HEK293 (cell line): ENCODE measurements around the gene WNT7B.

ENCODE experiments used
- TCF7L2 ChIP-seq: IDR thresholded peaks from 2 replicates; pipeline ENCODE4 v1.6.1; 2011; ENCODE audit warnings: low read depth, mild to moderate bottlenecking, inconsistent platforms, low read length, moderate library complexity, borderline replicate concordance
- ZNF639 ChIP-seq: fragments of 450-650 bp; formaldehyde crosslinking; IDR thresholded peaks from 2 replicates; pipeline ENCODE4 v1.5.1; 2016; ENCODE audit warnings: missing biosample characterization, missing genetic modification characterization
- TF ChIP-seq, protein P1 (sequence below): fragments of 450-650 bp; formaldehyde crosslinking; IDR thresholded peaks from 2 replicates; pipeline ENCODE4 v1.5.1; 2016; ENCODE audit warnings: missing biosample characterization, missing genetic modification characterization
- TF ChIP-seq, protein P2 (sequence below): fragments of 450-650 bp; formaldehyde crosslinking; optimal IDR thresholded peaks from 2 replicates; pipeline ENCODE3; 2016; ENCODE audit warnings: missing biosample characterization, mild to moderate bottlenecking, missing genetic modification characterization
- TF ChIP-seq, protein P3 (sequence below): fragments of 450-650 bp; formaldehyde crosslinking; IDR thresholded peaks from 2 replicates; pipeline ENCODE4 v1.5.1; 2016; ENCODE audit warnings: missing biosample characterization, missing genetic modification characterization

DNA sequence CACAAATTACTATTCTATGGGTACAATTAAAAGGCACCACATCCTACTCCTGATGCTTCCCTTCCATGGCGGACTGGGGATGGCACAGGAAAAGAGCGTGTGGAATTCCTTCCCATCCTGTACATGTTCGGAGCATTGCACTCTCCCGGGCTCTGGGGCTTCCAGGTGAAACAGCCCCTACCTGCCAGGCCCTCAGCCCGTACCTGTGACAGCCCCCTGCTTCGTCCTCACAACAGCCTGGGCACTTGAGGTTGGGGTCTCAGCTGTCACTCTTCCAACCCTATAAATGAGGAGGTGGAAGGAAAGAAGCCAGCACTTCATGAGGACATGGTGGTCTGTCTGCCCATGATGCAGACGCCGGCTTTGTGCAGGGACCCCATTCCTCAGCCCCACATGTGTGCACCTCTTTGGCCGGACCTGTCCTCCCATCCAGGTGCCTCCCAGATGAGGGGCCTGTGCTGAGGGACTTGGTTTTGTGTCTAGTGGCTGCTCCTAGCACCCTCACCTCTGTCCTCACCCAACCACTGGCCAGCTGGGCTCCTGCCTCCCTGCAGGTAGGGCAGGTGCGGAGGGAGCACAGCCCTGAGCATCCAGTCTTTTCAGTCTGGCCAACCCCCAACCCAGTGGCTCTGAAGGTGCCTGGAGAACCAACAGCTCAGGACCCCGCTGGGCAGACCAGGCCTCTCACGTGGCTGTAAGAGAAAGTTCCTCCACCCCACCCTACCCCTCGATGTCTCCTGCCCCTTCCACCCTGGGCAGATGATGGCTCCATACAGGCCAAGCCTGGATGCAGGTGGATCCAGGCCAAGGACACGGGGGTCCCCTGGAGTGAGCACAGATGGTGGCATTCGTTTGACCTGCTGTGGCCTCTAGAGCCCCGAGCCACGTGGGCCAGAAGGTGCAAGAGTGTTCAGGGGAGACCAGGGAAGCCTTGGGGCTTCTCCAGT, 23.4 kb upstream of the WNT7B start:
- TF ChIP-seq, protein P1, sequence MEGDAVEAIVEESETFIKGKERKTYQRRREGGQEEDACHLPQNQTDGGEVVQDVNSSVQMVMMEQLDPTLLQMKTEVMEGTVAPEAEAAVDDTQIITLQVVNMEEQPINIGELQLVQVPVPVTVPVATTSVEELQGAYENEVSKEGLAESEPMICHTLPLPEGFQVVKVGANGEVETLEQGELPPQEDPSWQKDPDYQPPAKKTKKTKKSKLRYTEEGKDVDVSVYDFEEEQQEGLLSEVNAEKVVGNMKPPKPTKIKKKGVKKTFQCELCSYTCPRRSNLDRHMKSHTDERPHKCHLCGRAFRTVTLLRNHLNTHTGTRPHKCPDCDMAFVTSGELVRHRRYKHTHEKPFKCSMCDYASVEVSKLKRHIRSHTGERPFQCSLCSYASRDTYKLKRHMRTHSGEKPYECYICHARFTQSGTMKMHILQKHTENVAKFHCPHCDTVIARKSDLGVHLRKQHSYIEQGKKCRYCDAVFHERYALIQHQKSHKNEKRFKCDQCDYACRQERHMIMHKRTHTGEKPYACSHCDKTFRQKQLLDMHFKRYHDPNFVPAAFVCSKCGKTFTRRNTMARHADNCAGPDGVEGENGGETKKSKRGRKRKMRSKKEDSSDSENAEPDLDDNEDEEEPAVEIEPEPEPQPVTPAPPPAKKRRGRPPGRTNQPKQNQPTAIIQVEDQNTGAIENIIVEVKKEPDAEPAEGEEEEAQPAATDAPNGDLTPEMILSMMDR (tag by site-specific recombination) = no peak
- TF ChIP-seq TCF7L2 = no peak
- TF ChIP-seq ZNF639 (tag by site-specific recombination) = no peak
- TF ChIP-seq, protein P2, sequence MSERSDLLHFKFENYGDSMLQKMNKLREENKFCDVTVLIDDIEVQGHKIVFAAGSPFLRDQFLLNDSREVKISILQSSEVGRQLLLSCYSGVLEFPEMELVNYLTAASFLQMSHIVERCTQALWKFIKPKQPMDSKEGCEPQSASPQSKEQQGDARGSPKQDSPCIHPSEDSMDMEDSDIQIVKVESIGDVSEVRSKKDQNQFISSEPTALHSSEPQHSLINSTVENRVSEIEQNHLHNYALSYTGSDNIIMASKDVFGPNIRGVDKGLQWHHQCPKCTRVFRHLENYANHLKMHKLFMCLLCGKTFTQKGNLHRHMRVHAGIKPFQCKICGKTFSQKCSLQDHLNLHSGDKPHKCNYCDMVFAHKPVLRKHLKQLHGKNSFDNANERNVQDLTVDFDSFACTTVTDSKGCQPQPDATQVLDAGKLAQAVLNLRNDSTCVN (tag by site-specific recombination) = no peak
- TF ChIP-seq, protein P3, sequence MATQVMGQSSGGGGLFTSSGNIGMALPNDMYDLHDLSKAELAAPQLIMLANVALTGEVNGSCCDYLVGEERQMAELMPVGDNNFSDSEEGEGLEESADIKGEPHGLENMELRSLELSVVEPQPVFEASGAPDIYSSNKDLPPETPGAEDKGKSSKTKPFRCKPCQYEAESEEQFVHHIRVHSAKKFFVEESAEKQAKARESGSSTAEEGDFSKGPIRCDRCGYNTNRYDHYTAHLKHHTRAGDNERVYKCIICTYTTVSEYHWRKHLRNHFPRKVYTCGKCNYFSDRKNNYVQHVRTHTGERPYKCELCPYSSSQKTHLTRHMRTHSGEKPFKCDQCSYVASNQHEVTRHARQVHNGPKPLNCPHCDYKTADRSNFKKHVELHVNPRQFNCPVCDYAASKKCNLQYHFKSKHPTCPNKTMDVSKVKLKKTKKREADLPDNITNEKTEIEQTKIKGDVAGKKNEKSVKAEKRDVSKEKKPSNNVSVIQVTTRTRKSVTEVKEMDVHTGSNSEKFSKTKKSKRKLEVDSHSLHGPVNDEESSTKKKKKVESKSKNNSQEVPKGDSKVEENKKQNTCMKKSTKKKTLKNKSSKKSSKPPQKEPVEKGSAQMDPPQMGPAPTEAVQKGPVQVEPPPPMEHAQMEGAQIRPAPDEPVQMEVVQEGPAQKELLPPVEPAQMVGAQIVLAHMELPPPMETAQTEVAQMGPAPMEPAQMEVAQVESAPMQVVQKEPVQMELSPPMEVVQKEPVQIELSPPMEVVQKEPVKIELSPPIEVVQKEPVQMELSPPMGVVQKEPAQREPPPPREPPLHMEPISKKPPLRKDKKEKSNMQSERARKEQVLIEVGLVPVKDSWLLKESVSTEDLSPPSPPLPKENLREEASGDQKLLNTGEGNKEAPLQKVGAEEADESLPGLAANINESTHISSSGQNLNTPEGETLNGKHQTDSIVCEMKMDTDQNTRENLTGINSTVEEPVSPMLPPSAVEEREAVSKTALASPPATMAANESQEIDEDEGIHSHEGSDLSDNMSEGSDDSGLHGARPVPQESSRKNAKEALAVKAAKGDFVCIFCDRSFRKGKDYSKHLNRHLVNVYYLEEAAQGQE (tag by site-specific recombination) = no peak
